ENCODE results near the gene STK4.

STK4 gene

GRCh38 chr20:45085867-45086266 lies 119.6 kb downstream of the STK4 start:
- no peak for DNase-seq (ENCODE audit: low read depth)

DNA sequence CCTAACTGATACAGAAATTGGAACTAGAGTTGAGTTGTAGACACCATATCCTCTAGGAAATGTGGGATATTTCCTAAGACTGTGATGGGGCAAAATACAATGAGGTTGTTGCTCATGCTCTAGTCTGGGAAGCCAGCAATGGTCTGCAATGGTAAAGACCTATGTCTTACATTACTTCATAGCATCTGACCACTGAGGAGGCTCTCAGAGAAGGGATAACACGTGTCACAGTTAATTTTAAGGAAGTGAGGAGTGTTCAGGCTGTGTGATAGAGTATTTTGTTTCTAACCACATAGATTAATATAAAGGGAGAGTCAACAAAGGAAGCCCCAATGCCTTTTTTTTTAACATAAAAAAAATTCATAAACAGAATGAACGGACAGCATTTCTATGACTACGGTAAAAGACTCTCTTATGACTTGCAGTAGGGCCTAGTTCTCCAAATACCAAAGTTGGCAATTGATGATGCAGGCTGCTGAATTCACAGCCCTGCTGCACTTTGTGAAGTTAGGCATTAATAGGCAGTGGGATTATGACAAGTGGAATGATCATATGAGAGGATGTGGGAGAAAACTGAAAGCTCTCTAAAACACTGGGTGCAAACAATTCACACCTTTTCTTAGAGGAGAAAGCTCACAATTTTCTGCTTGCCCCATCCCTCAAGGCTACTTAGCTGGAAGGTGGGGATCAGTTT lies 120.9 kb downstream of the STK4 start:
- DNase-seq (ENCODE audit: low read depth), result no peak

DNA sequence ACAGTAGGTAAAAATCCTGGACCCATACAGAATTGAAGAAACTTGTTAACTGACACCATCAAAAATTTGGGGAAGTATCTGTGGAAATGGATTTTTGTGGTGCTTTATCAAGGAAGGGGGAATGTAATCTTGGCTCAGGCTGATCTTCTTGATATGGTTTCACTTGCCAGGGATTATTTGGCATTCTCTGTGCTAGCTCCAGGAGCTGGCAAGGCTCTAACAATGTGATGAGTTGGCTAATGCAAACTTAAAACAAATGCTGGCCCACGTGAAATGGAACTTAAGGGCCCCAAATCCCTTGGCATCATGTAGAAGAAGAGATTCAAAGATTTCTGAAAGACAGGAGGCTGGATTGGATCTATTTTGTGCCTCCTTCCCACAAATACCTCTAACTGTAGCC lies 121.5 kb downstream of the STK4 start:
- DNase-seq (ENCODE audit: low read depth), result no peak

DNA sequence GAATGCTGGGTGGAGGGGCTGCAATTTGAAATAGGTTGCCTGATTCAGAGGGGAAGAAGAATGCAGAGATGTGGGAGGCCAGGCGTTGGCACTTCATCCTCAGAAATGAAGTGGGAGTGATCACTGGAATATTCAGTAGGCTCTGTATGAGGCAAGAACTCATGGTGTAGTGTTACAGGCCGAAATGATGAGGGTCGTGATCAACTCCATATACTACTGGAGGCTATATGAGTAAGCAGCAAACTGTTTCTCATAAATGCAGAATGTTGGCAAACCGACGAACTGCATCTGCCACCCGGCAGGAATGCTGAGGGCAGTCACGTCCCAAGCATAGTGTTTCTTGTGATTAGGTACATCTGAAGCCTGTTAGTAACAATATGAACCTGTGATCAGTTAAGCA lies 121.9 kb downstream of the STK4 start:
- peak; percentile 74 for DNase-seq (ENCODE audit: low read depth)

DNA sequence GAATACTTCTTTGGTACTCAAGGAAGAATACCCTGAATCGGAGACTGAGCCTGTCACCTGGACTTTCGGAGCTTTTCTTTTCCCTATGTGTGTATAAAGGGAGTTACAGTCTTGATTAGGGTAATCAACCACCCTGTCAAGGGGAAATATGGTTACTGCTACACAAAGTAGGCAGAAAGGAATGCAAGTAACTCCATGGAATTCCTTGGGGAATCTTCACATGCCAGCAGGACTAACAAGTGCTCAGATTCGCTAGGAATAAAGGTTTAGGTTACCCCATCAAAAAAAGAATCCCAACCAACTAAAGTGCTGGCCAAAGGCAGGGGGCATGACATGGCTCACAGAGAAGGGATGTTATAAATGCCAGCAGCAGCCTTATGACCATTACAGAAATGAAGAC lies 124.2 kb downstream of the STK4 start:
- DNase-seq (ENCODE audit: low read depth), result no peak

- DNase-seq (ENCODE audit: low read depth), result no peak
Measured at GRCh38 chr20:45091366-45091765, 125.1 kb downstream of the STK4 start.

DNA sequence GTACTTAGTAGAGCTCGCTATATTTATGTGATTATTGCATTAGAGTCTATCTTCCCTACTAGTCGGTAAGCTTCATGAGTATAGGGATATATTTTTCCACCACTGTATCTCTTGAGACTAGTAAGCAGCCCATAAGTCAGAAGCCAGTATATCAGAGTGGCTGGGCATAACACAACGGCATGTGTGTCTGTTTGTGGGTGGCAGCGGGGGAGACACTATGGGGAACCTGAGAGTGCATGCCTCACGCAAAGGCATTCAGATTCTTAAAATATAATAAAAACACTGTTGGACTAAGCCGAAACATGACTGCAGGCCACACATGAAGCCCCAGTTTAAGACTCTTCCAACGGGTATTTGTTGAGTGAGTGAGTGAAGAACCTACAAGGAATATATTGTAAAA lies 126.6 kb downstream of the STK4 start:
- no peak for DNase-seq (ENCODE audit: low read depth)

- DNase-seq (ENCODE audit: low read depth), result no peak
Measured at GRCh38 chr20:45094201-45094600, 127.9 kb downstream of the STK4 start.

DNA sequence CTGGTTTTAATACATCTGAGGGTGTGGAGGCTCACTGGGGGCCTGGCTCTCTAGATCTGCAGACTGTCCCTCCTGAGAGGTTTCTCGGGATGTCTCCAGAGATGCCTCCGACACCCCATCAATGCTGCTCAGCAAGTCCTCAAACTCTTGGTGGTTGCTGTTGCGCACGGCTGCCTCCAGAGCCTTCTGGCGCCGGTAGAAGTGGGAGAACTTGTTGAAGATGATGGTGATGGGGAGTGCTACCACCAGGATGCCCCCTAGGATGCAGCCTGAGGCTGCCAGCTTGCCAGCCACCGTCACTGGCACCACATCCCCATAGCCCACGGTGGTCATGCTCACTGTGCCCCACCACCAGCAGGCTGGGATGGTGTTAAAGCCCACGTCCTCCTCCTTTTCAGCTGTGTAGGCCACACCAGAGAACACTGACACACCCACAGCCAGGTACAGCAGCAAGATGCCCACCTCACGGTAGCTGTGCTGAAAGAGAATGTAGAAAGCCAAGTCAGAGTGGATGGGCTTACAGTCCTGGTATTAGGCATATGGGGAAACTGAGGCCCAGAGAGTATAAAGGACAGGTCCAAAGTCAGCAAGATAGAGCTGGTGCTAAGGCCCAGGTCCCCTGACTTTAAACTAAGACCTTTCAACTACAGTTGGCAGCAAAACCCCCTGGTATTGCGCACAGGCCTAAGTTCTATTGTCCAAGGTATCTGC lies 128.7 kb downstream of the STK4 start:
- no peak for DNase-seq (ENCODE audit: low read depth)

DNA sequence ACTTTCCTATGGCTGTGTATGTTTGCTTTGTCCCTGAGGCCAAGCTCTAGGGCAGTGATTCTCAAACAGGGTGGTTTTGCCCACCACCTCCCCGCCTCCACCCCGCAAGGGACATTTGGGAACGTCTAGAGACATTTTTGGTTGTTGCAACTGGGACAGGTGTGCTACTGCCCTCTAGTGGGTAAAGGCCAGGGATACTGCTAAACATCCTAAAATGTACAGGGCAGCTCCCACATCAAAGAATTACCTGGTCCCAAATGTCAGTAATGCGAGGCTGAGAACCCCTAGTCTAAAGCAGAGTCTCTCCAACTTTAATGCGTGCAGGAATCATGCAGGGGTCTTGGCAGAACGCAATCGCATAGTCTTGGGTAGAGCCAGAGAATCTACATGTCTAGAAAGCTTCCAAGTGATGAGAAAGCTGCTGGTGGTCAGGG lies 129.5 kb downstream of the STK4 start:
- no peak for DNase-seq (ENCODE audit: low read depth)

DNA sequence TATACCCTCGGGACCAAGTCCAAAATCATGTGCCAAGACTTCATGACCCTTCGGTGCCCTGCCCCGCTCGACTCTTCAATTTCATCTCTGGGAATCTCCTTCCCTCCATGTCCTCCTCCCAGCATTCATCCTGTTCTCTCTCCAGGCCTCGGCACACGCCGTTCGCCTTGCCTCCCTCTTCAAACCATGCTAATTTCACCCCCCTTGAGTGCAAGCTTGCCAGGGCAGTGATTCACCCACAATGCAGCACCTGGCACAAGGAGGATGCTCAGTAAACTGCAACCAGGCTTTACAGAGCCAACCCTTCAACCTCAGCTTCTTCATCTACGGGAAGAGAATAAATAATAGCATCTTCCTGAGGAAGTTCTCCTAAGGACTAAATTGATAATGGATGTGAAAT lies 130.5 kb downstream of the STK4 start:
- DNase-seq (ENCODE audit: low read depth), result no peak

GRCh38 chr20:45097485-45098102 lies 131.3 kb downstream of the STK4 start:
- DNase-seq (ENCODE audit: low read depth), result no peak

DNA sequence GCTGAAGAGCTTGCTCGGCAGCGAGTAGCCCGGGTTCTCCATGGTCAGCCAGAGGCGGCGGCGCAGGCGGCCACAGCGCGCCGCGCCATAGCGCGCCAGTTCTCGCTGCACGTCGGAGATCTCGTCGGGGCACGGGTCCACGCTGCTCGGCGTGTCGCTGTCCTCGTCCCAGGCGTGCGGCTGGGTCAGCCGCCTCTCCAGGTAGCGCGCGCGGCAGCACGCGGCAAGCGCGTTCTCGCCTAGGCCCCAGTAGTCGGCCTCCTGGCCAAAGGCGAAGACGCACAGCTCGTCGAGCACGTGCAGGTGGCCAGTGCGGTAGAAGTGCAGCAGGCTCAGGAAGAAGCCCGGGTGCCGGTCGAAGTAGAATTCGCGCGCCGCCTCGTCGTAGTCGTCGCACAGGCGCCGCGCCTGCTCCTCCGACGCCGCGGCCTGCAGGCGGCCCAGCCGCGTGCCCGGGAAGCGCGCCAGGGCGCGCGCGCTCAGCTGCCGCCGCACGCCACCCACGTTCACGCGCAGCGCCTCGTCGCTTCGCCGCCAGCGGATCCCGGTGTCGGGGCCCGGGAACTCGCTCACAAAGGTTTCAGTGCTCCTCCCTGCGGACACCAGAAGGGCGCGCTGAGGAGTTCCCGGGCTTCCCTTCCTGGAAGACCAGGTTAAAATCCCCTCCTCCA lies 131.9 kb downstream of the STK4 start:
- DNase-seq (ENCODE audit: low read depth), result no peak

GRCh38 chr20:45100563-45101245 lies 134.4 kb downstream of the STK4 start, which contains the start of gene KCNS1:
KCNS1 (minus strand) TSS chr20:45101127; CDS start chr20:45099236, 1,891 bp downstream.
- DNase-seq (ENCODE audit: low read depth), result no peak

DNA sequence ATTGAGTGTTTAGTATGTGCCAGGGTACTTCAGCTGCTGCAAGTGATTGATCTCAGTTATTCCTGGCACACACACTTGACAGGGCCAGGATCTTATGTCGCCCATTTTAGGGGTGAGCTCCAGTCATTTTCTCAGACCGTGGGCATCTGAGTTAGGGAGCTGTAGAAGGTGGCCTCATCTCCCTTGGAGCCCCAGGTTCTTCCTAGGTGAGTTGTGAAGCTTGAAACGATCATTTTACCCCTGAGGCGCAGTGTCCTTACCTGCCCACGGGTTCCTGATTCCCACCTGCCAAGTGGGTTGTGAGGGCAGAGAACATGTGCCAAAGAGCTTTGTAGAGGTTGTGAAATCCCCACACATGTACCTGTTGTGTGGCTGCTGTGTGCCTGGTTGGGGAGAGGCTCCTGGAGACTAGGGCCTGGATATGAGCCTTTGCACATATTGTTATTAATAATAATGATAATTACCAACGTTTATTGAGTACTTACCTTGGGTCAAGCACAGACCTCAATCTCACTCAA lies 135.1 kb downstream of the STK4 start:
- no peak for DNase-seq (ENCODE audit: low read depth)

DNA sequence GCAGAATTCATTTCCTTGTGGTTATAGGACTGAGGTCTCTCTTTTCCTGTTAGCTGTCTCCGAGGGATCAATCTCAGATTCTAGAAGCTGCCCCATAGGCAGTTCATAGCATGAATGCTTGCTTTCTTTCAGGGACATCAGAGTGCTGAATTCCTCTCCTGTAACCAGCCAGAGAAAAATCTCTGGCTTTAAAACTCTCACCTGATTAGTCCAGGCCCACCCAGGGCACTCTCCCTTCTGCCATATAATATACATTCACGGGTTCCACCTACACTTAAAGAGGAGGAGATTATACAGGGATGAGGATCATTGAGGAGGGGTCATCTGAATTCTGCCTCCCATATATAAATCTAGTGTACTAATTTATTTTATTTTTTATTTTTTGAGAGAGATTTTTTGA lies 136.8 kb downstream of the STK4 start:
- no peak for DNase-seq (ENCODE audit: low read depth)

DNA sequence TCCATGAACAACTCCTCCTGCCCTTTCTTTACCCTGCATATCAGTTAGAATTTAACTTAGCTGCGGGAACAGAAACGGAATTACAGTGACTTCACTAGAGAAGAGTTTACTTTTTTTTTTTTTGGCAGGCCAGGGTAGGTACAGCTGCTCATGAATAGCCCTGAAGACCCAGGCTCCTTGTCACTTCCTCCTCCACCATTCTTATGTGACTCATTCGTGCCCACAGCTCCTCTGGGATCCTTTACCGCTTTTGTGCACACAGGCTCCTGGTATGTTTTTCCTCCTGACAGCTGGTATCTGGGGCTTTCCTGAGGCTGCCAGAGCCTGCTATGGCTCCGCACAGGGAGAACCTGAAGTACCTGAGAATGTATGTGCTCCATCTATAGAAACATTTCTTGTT lies 138.5 kb downstream of the STK4 start:
- no peak for DNase-seq (ENCODE audit: low read depth)

DNA sequence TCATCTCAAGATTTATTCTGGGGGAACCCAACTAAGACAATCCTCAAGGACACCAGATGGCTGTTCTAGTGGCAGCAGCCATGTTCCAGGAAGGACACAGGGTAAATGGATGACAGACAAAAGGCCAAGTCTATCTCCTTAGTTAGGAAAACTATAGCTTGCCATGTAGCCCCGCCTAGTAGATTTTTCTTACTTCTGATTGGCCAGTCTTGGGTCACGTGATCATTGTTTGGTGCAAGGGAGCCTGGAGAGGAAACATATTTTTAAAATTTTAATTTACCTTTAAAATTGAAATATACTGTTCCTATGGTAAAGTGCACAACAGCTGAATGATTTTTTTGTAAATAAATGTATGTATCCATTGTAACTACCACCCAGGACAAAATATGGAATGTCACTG lies 139.0 kb downstream of the STK4 start:
- DNase-seq (ENCODE audit: low read depth), result no peak

DNA sequence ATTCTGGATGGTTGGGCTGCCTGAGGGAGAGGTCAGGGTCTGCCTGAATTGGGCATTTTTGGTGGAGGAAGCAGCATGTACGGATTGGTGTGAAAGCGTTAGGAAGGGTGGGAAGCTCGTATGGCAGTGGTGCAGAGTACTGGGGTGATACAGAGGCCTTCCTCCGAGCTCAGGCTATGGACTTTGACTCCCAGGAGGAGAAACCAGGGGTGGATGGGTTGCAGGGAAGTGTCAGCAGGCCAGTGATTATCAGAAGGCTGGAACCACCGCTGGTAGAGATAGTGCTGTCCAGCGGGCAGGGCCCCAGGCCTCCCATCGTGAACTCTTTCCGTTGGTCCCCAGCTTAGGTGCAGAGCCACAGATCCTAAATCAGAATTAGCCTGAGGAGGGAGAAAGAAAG lies 143.3 kb downstream of the STK4 start:
- DNase-seq (ENCODE audit: low read depth), result no peak

GRCh38 chr20:45110301-45110700 lies 144.0 kb downstream of the STK4 start:
- DNase-seq (ENCODE audit: low read depth), result no peak

GRCh38 chr20:45111285-45111684 lies 145.0 kb downstream of the STK4 start:
- DNase-seq (ENCODE audit: low read depth), result no peak

All from GM04504 (cell line).